Measurements from ENCODE around the gene ZNF512B.

- TF ChIP-seq CTCF (IDR thresholded peaks at IDR 0.05) (no peak), POLR2AphosphoS5 (IDR thresholded peaks at IDR 0.05) (no peak)
Measured at GRCh38 chr20:63962426-63963347, 7.0 kb downstream of the ZNF512B start.
